GM18907 (cell line): Measurements from ENCODE around the gene GAS2L2.

Experiments
- ATAC-seq: cut with Tn5 transposase; IDR thresholded peaks from one replicate; pipeline ENCODE4 v1.9.1; 2021; ENCODE audit warnings: mild to moderate bottlenecking, moderate library complexity; ENCODE audit not compliant: unreplicated experiment

GAS2L2 gene

DNA sequence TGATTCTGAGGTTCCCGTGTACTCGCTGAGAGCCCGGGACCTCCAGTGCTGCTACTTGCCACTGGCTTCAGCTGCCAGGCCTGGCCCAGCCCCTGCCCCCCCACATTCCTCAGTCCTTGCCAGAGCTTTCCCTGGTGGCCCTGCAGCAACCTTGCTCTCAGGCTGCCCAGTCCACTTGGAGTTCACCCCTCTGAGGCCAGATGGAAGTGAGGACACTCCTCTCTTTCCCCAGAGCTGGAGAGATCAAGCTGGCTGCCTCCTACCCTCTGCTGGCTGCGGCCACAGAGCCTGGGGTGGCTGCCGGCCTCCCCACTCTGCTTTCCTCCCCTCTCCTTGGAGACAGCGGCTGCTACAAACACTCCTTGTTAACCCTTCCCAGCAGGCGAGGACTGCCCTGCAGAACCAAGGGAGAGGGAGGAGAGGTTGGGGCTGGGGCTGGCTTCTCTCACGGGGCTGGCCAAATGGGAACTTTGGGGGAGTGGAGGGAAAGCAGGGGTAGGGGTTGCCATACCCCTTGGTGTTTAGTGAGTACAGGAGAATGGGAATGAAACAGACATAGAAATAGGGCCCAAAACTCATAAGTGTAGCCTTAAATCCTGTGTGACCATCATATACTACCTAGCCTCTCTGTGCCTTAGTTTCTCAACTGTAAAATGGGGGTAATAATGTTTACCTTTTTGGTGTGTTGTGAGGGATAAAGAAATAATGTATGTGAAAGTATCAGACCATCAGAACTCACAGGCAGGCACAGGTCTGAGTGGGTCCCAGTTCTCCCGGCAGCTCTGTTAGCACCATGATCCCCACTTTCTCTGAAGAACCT, at the start of gene GAS2L2:
GAS2L2 (minus strand) TSS at position 295 of the 820 bp plus-strand sequence. CDS start 389 bp downstream, outside the sequence.
- ATAC-seq = no peak

- no peak for ATAC-seq
These were observed 48.7 kb upstream of the GAS2L2 start for GRCh38 chr17:35801583-35802224.

GRCh38 chr17:35799942-35800341, 46.9 kb upstream of the GAS2L2 start:
- ATAC-seq = no peak

DNA sequence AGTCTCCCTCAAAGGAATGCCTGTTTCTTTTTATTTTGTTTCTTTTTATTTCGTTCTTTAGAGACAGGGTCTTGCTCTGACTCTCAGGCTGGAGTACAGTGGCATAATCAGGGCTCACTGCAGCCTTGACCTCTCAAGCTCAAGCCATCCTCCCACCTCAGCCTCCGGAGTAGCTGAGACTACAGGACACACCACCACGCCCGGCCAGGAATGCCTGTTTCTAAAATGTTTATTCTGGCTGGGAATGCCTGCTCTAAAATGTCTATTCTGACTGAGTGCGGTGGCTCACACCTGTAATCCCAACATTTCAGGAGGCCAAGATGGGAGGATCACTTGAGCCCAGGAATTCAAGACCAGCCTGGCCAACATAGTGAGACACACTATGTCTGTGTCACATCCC, 44.9 kb upstream of the GAS2L2 start:
- ATAC-seq = no peak

- no peak for ATAC-seq
These were observed 44.3 kb upstream of the GAS2L2 start for GRCh38 chr17:35797370-35797769.

DNA sequence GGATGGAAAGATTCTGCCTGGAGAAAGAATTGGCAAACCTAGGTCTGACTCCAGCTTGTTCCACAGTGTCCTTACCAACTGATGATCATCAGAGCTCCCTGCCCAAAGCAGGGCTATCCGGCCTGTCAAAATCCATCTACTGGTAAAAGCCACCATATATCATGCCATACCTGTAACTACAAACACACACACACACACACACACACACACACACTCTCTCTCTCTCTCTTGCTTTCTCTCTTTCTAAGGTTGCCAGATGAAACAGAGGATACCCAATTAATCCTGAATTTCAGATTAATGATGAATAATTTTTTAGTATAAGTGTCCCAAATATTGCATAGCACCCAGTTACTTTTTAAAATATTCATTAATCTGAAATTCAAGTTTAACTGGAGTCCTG, 43.9 kb upstream of the GAS2L2 start:
- ATAC-seq = no peak

DNA sequence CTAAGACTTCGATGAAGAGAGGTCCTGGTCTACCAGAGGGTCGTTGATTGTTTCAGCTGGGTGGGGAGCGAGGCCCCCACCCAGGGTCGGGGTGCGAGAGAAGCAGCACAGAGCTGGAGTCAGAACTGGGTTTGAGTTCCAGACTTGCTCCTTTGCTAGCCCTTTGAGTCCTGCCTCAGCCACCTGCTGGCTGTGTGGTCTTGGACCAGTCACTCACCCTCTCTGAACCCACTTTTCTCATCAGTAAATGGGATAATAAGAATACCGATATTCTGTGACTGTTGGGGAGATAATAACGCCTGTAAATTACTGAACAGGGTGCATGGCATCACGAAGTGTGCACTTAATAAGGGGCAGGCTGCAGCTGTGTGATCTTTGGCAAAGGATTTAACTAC, 42.8 kb upstream of the GAS2L2 start:
- ATAC-seq = no peak

DNA sequence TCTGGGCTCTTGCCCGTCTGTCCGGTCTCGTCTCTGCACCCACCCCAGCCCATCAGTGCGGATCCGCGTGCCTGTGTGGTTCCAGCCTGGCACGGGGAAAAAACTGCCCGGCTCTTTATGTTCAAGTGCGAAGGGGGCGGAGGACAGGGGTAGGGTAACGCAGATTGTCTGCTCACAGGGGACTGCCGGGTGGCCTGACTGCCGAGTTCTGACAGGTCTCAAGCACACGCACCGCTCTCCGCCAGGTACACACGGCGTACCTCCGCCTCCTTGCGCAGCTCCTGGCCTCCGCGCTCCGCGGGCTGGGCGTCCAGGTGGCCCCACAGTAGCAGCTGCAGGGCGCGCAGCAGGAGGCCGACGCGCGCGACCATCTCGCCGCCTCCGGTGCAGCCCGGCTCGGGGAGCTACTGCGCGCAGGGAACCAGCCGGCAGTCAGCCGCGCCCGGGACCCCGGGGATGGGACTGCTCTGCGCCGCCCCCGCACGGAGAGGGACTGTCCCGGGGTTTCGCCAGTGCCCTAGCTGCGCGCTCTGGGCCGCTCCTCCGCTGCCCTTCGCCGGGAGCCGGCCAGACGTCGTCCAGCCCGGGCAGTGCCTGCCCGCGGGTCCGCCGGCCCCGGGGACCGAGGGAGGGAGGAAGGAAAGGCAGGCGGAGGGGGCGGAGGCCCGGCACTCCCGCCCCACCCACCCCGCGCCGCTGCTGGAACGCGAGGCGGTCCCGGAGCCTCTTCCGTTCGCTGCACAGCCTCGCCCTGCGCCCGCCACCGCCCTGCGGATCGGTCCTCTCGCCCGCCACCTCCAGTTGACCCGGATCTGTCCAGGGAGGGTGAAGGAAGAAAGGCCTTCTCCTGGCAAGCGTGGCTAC, 42.2 kb upstream of the GAS2L2 start, which contains the start of gene MMP28:
MMP28 (minus strand) TSS at position 635 of the 864 bp plus-strand sequence; CDS start at position 371, 264 bp downstream.
- ATAC-seq = no peak

GRCh38 chr17:35793257-35793656, 40.2 kb upstream of the GAS2L2 start:
- ATAC-seq = no peak

- no peak for ATAC-seq
These were observed 38.8 kb upstream of the GAS2L2 start for GRCh38 chr17:35791681-35792350.

DNA sequence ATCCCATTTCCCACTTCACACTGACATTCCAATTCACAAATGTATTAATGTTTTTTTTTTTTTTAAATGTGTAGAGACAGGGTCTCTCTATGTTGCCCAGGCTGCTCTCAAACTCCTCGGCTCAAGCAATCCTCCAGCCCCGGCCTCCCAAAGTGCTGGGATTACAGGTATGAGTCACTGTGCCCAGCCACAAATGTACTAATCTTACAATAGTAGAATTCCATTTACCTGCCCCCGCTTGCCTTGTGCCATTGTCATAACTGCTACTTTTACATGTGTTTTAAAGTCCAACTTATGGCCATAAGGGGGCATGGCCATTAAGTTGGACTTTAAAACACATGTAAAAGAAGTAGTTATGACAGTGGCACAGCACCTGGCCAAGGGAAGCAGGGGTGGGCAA, 37.8 kb upstream of the GAS2L2 start:
- no peak for ATAC-seq

DNA sequence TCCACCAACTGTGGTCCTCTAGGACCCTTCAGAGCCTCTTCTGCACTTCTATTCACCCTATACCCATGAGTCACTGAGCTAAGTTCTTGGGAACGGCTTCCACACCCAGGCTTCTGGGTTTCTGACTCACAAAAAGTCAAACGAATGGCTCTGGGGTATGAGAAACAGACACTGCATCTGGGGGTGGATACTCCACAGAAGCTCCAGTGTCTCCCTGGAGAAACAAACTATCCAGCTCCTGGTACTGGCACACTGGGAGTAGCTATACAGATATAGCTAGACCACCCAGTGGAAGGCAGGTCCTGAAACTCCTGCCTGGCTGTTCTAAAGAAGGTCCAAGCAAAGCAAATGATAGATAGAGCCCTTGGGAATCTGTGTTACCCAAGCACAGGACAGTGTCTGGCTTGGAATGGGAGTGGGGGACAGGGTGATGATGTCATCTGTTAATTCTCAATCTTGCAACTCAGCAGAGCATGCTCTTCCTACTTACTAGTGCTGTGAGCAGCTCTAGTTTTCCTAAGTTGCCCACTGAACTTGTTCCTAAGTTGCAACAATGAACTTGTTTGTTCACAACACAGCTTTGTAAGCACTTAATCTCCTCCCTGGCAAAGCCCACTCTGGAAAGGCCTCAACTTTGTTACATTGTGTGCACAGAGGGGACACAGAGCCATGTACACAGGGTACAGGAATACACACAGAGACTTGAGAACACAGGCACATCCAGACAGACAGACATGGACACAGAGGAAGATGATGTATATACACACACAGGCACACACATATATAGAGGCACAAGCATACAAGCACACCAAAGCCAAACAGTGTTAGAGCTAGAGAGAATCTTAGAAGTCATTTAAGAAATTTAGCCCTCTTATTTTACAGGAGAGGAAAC, 35.7 kb upstream of the GAS2L2 start:
- ATAC-seq = no peak

- ATAC-seq = no peak
These were observed 33.9 kb upstream of the GAS2L2 start for GRCh38 chr17:35786941-35787432.

- no peak for ATAC-seq
These were observed 31.9 kb upstream of the GAS2L2 start for GRCh38 chr17:35784895-35785294.

GRCh38 chr17:35780950-35781349, 27.9 kb upstream of the GAS2L2 start:
- no peak for ATAC-seq

DNA sequence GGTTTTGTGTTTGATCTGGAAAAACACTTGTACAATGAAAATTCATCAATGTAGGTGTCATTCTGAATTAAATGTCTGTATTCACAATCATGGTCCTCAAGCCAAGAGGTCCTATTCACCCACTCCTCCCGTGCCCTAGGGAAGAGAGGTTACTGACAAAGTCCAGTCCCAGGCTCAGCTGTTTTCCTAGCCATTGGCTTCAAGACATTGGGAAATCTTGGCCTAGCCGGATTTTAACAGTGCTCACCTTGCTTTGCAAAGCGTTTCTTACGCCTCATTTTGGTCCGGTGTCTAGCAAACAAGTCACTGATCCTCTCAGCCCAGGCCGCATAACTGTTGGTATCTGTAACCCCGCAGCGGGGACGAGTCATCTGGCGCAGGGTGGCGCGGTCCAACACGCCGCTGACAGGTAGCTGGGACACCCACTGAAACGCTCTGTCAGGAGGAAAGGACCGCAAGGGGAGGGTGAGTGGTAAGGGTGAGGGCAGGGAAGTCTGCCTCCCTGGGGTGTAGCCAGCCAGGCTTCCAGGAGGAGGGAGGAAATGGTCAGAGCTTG, 25.7 kb upstream of the GAS2L2 start:
- ATAC-seq = no peak

GRCh38 chr17:35775583-35775982, 22.5 kb upstream of the GAS2L2 start:
- no peak for ATAC-seq

- ATAC-seq = no peak
These were observed 22.0 kb upstream of the GAS2L2 start for GRCh38 chr17:35775039-35775438.

DNA sequence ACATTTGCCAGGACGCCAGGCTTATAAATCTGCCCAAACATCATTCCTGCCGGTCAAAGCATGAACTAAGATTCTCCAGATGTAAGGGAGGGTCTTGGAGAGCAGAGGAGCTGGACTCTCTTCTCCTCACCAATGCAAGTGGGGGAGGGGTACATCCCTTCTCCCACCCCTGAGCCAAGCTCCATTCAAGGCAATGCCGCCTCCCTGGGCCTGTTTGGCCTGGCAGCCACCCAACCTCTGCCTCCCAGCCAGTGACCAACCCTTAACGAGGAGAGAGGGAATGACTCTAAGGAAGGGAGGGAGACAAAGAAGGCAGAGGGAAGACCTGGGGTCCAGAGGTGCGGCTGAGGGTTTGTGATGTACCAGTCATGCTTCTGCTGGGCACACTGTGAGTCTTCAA, 21.5 kb upstream of the GAS2L2 start:
- no peak for ATAC-seq
